Esophagus muscularis mucosa (tissue), 4 donors: Measurements from ENCODE around the gene RASAL1. TPM values are rescaled to one million over a fixed set of nuclear protein-coding genes. Genes with fewer than 3 reads are reported as not detected.

Source experiments
- DNase-seq: peaks from one replicate; pipeline ENCODE4 v3.0.0-alpha.2; 2017; ENCODE audit errors: extremely low spot score
- H3K27ac ChIP-seq, 4 donors: fragments of 200-600 bp; sonication (generic); replicated peaks in 1 of 4; 1 replicate in 3 of 4; 2 replicates in 1 of 4; pipeline ENCODE4 v1.5.1; 2016 to 2019; ENCODE audit warnings: mild to moderate bottlenecking in 1 of 4
- H3K27me3 ChIP-seq, 4 donors: fragments of 200-600 bp; sonication (generic); one replicate each; pipeline versions ENCODE4 v1.5.1 to v1.6.0; 2016 to 2019
- H3K36me3 ChIP-seq, 4 donors: fragments of 200-600 bp; sonication (generic); one replicate each; pipeline ENCODE4 v1.5.1; 2016 to 2019
- H3K4me1 ChIP-seq, 4 donors: fragments of 200-600 bp; sonication (generic); one replicate each; pipeline ENCODE4 v1.5.1; 2016 to 2019
- H3K4me3 ChIP-seq, 4 donors: fragments of 200-600 bp; sonication (generic); 1 replicate in 2 of 4; 2 replicates in 2 of 4; pipeline ENCODE4 v1.5.1; 2016 to 2019; ENCODE audit warnings: mild to moderate bottlenecking in 4 of 4, moderate library complexity in 1 of 4
- H3K9me3 ChIP-seq, 4 donors: fragments of 200-600 bp; sonication (generic); 1 replicate in 3 of 4; 2 replicates in 1 of 4; pipeline ENCODE4 v1.5.1; 2016 to 2019
- EP300 ChIP-seq: sonication (generic); formaldehyde crosslinking; IDR thresholded peaks from one replicate; pipeline ENCODE4 v1.6.1; 2017; ENCODE audit warnings: antibody characterized with exemption
- POLR2A ChIP-seq: fragments of 450-650 bp; IDR thresholded peaks from one replicate; pipeline ENCODE4 v1.6.1; 2017; ENCODE audit warnings: antibody characterized with exemption, moderate library complexity, mild to moderate bottlenecking, low read depth
- POLR2AphosphoS5 ChIP-seq, 2 donors: sonication (generic); formaldehyde crosslinking; IDR thresholded peaks; one replicate each; pipeline ENCODE4 v1.6.1; 2017; ENCODE audit warnings: antibody characterized with exemption in 2 of 2
- WGBS: methylation state at CpG from one replicate; pipeline ENCODE4 v1.1.5; 2018; 5-methylcytosine and 5-hydroxymethylcytosine counted together
- intact Hi-C: fragments of 100-400 bp; cut with DNase I; formaldehyde crosslinking; loops from one replicate; pipeline ENCODE4 v1.15.1; 2023
- total RNA-seq, 4 donors: library from RNA; depleted of rRNA; stranded (reverse); fragments of >200 nt; gene quantifications; one replicate each; pipeline versions ENCODE4 v1.1.0 to v1.2.1, GENCODE V29; 2016
- TF ChIP-seq, protein P1 (sequence below), 3 experiments: fragments of 200-600 bp in 2 of 3; fragments of 450-650 bp in 1 of 3; sonication (generic) in 2 of 3; IDR thresholded peaks; one replicate each; pipeline ENCODE4 v1.5.1; 2017 to 2019; ENCODE audit warnings: antibody characterized with exemption in 3 of 3, mild to moderate bottlenecking in 2 of 3, moderate library complexity in 1 of 3

RASAL1 gene
- total RNA-seq, 4 donors from 2014 or later, result 0.17 TPM; not detected in 3

DNA sequence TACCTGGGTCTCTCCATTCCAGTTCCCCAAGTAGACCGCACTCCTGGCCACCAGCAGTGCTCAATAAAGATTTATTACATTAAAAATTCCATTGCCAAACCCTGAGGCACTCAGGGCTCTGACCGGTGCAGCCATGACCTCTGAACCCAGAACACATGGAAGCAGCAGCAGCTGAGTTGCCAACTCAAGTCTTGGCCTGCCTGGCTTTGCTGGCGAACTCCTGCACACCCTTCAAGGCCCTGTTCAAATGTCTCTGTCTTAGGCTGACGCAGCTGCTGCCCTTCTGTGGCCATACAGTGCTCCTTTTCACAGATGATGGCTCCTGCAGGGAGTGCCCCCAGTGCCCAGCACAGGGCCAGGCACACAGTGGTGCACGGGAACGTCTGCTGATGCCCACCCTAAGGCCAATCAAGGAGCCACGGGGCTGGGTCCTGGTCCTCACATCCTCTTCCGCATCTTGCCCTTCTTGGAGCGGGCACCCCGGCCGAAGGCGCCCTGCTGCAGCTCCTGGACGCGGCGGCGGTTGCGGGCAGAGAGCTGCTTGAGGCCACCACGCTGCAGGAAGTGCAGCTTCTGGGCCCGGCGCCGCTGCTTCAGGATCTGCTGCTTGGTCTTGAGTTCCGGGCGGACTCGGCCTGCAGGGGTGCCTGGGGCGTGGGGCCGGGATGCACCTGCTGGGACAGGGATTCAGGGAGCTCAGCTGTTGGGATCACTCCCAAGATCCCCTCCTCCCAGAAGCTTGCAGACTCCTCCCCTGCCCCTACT lies 23.1 kb upstream of the RASAL1 start:
- no peak for TF ChIP-seq POLR2A
- TF ChIP-seq, protein P1, sequence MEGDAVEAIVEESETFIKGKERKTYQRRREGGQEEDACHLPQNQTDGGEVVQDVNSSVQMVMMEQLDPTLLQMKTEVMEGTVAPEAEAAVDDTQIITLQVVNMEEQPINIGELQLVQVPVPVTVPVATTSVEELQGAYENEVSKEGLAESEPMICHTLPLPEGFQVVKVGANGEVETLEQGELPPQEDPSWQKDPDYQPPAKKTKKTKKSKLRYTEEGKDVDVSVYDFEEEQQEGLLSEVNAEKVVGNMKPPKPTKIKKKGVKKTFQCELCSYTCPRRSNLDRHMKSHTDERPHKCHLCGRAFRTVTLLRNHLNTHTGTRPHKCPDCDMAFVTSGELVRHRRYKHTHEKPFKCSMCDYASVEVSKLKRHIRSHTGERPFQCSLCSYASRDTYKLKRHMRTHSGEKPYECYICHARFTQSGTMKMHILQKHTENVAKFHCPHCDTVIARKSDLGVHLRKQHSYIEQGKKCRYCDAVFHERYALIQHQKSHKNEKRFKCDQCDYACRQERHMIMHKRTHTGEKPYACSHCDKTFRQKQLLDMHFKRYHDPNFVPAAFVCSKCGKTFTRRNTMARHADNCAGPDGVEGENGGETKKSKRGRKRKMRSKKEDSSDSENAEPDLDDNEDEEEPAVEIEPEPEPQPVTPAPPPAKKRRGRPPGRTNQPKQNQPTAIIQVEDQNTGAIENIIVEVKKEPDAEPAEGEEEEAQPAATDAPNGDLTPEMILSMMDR (IDR thresholded peaks at IDR 0.05), result no peak
- TF ChIP-seq EP300, result no peak
- TF ChIP-seq POLR2AphosphoS5 (IDR thresholded peaks at IDR 0.05), result no peak
- 95% methylated on average over 23 of the region's 26 CpGs for WGBS
- Histone ChIP-seq H3K27me3 (peaks cover 0 to 73% (median 12%) of the 10 kb centered on the region in 4 donors), H3K9me3 (no peaks in the 10 kb centered on the region), H3K4me3 (no peak overlapping the region), H3K4me1 (peaks cover 6 to 16% (median 13%) of the 10 kb centered on the region in 4 donors), H3K27ac (no peak overlapping the region), H3K36me3 (peaks cover 51 to 65% (median 65%) of the 10 kb centered on the region in 4 donors)
- no peak for DNase-seq
- intact Hi-C loops, result no loop called here

DNA sequence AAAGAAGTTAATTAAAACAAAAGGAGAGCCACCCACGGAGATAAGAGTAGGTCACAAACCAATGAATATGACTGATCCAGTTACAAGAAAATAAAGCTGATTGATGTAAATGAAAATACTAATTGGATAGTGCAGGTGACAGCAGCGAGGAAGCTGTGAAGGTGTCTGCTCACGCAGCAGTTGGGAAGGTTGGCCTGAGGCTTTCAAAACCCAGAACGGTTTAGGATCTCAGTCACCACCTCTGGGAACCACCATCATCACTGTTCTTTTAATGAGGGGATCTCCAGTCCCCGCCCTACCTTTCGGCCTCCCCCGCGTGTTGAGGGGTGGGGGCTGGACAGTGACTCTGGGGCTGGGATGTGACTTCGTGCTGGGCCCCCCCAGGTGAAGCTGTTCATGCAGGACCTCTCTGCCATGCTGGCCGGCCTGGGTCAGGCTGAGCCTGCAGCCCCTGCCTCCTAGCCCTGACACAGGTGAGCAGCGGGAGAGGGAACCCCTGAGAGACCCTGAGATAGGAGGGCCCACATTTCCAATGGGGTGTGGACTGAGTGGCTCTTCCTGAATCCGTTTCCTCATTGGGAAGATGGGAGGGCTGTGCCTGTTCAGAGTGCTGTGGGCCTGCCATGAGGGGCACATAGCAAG lies 21.8 kb upstream of the RASAL1 start:
- no peaks in the 10 kb centered on the region for H3K9me3 ChIP-seq
- intact Hi-C loops, result no loop called here
- no peak for DNase-seq
- no peak overlapping the region for H3K27ac ChIP-seq
- H3K4me3 ChIP-seq, result no peak overlapping the region
- 87% methylated on average over 9 of the region's 12 CpGs for WGBS
- H3K4me1 ChIP-seq, result peaks cover 18 to 28% (median 26%) of the 10 kb centered on the region in 4 donors
- TF ChIP-seq EP300, result no peak
- TF ChIP-seq, protein P1 (IDR thresholded peaks at IDR 0.05), result no peak
- no peak for TF ChIP-seq POLR2AphosphoS5 (IDR thresholded peaks at IDR 0.05)
- no peak for TF ChIP-seq POLR2A
- peaks cover 38 to 52% (median 52%) of the 10 kb centered on the region in 4 donors for H3K36me3 ChIP-seq
- peaks cover 0 to 77% (median 20%) of the 10 kb centered on the region in 4 donors for H3K27me3 ChIP-seq

DNA sequence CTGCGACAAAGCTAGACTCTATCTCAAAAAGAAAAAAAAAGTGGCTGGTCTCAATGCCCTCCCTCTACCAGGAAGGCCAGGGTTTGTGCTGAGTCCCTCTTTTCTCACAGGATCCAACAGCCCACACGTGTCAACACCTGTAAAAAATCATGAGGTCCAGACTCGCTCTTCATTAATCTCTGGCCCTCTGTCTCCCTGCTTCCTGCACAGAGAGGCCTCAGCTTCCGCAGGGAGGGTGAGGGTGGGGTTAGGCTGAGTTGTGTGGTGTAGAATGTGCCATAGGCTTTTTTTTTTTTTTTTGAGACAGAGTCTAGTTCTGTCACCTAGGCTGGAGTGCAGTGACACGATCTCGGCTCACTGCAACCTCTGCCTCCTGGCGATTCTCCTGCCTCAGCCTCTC lies 20.1 kb upstream of the RASAL1 start:
- no peak overlapping the region for H3K27ac ChIP-seq

DNA sequence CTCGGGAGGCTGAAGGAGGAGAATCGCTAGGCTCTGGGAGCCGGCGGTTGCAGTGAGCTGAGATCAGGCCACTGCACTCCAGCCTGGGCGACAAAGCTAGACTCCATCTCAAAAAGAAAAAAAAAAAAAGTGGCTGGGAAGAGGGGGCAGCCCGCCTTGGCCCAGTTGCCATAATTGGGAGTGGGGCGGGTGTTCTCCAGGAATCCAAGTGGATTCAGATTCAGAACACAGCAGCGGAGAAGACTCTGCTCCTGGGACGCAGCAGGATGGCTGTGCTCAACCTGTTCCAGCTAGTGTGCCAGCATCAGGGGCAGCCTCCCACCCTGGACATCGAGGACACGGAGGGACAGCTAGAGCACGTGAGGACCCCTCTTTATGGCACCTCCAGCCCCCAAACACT lies 19.5 kb upstream of the RASAL1 start:
- no peak for DNase-seq

More for the DNA sequence above, 20.1 kb upstream of the RASAL1 start:
- Histone ChIP-seq H3K4me3 (no peak overlapping the region), H3K36me3 (peaks cover 21 to 35% (median 35%) of the 10 kb centered on the region in 4 donors), H3K4me1 (peaks cover 18 to 28% (median 27%) of the 10 kb centered on the region in 4 donors), H3K9me3 (no peaks in the 10 kb centered on the region), H3K27me3 (peaks cover 0 to 84% (median 25%) of the 10 kb centered on the region in 4 donors)
- intact Hi-C loops, result no loop called here
- 63% methylated on average over 7 of the region's 7 CpGs for WGBS
- TF ChIP-seq, protein P1 (IDR thresholded peaks at IDR 0.05), result no peak
- TF ChIP-seq EP300, result no peak
- DNase-seq, result no peak

More for the DNA sequence above, 19.5 kb upstream of the RASAL1 start:
- 77% methylated on average over 8 of the region's 12 CpGs for WGBS
- H3K36me3 ChIP-seq, result peaks cover 15 to 30% (median 29%) of the 10 kb centered on the region in 4 donors
- H3K4me3 ChIP-seq, result no peak overlapping the region
- H3K27me3 ChIP-seq, result peaks cover 0 to 87% (median 25%) of the 10 kb centered on the region in 4 donors
- no peak for TF ChIP-seq POLR2AphosphoS5 (IDR thresholded peaks at IDR 0.05)
- TF ChIP-seq, protein P1 (IDR thresholded peaks at IDR 0.05), result no peak
- TF ChIP-seq EP300, result no peak
- TF ChIP-seq POLR2A, result no peak
- intact Hi-C loops, result no loop called here
- no peaks in the 10 kb centered on the region for H3K9me3 ChIP-seq
- peaks cover 18 to 28% (median 27%) of the 10 kb centered on the region in 4 donors for H3K4me1 ChIP-seq
- no peak overlapping the region for H3K27ac ChIP-seq
